K562 (cell line): Measurements from ENCODE around the gene HSF2BP. TPM values are rescaled to one million over a fixed set of nuclear protein-coding genes. Genes with fewer than 3 reads are reported as not detected.
"Not testable (repeated sequence)": the region's sequence is repeated elsewhere in the genome, so short reads cannot be mapped to it uniquely, and the experiment has no call there.

Experiments used
- ATAC-seq: fragments of 200-7000 bp; cut with Tn5 transposase; 3 replicates; pipeline ENCODE4 v1.9.1; 2020; ENCODE audit warnings: moderate library complexity
- BruUV-seq: library from RNA; stranded (reverse); fragments of 400-500 nt; replicated peaks from 2 replicates; lab custom pipeline; 2021; lab: Mats Ljungman, UMichigan
- CTCF ChIA-PET: fragments of 300-600 bp; formaldehyde crosslinking; extraction: SDS; loops from one replicate; lab custom pipeline; 2021; ENCODE audit warnings: low intra/inter-chr PET ratio; lab: Yijun Ruan, JAX
- POLR2A ChIA-PET: fragments of 300-600, 350-650 bp; sonication (Branson Sonifier 250); formaldehyde crosslinking; extraction: SDS; loops from one replicate; lab custom pipeline; 2021; ENCODE audit warnings: antibody characterized with exemption, inconsistent platforms; lab: Yijun Ruan, JAX
- DNase-seq, 4 experiments: peaks; one replicate each; pipeline versions ENCODE4 v3.0.0 to v3.0.0-alpha.2; 2011 to 2018; ENCODE audit warnings: low spot score in 3 of 4, mixed read lengths in 3 of 4; ENCODE audit errors: extremely low read depth in 1 of 4
- FAIRE-seq: peaks from 2 replicates; lab custom pipeline; 2011; peaks lifted over from hg19 to GRCh38; lab: Jason Lieb, UNC
- H2AFZ ChIP-seq: 2 replicates; pipeline ENCODE4 v1.6.0; 2011; ENCODE audit warnings: low read depth, low read length, control low read depth, inconsistent platforms
- H3K27ac ChIP-seq: fragments of 200-600 bp; 3 replicates; pipeline ENCODE4 v1.8.0; 2011; ENCODE audit warnings: low read depth, mild to moderate bottlenecking, control low read depth, inconsistent platforms, low read length, moderate library complexity, mixed read lengths; ENCODE audit errors: extremely low read depth
- H3K27me3 ChIP-seq, 2 experiments: fragments of 300-600 bp in 1 of 2; 2 replicates in 1 of 2; 3 replicates in 1 of 2; pipeline versions ENCODE4 v1.6.0 to v1.8.0; 2011; ENCODE audit warnings: inconsistent platforms in 2 of 2, low read length in 2 of 2, mild to moderate bottlenecking in 1 of 2, mixed read lengths in 1 of 2, moderate library complexity in 1 of 2; ENCODE audit not compliant: control insufficient read depth in 2 of 2, insufficient read depth in 2 of 2
- H3K36me3 ChIP-seq: fragments of 300-600 bp; 3 replicates; pipeline ENCODE4 v1.8.0; 2011; ENCODE audit warnings: mild to moderate bottlenecking, low read length, inconsistent platforms; ENCODE audit not compliant: control insufficient read depth, insufficient read depth
- H3K4me1 ChIP-seq, 2 experiments: fragments of 200-600 bp in 1 of 2; replicated peaks in 1 of 2; 2 replicates in 1 of 2; 3 replicates in 1 of 2; pipeline versions ENCODE4 v1.5.1 to v1.8.0; 2011; ENCODE audit warnings: inconsistent platforms in 2 of 2, low read length in 2 of 2, mild to moderate bottlenecking in 1 of 2, mixed read lengths in 1 of 2, moderate library complexity in 1 of 2; ENCODE audit not compliant: control insufficient read depth in 2 of 2, insufficient read depth in 2 of 2
- H3K4me2 ChIP-seq: 2 replicates; pipeline ENCODE4 v1.6.1; 2011; ENCODE audit warnings: low read length, control low read depth, inconsistent platforms, mixed read lengths; ENCODE audit not compliant: insufficient read depth
- H3K4me3 ChIP-seq: fragments of 200-600 bp; sonication (generic), shearing (Covaris generic); 2 replicates; pipeline ENCODE4 v1.5.1; 2016; ENCODE audit warnings: control low read depth, inconsistent platforms
- H3K79me2 ChIP-seq: fragments of 200-600 bp; 3 replicates; pipeline ENCODE4 v1.8.0; 2011; ENCODE audit warnings: low read length, inconsistent platforms; ENCODE audit not compliant: control insufficient read depth, insufficient read depth
- H3K9ac ChIP-seq, 2 experiments: 2 replicates each; pipeline versions ENCODE4 v1.6.0 to v1.6.1; 2011; ENCODE audit warnings: low read depth in 2 of 2, low read length in 2 of 2, control low read depth in 1 of 2, inconsistent platforms in 1 of 2, mild to moderate bottlenecking in 1 of 2, mixed read lengths in 1 of 2; ENCODE audit not compliant: insufficient read depth in 1 of 2
- H3K9me1 ChIP-seq: one replicate; pipeline ENCODE4 v1.6.0; 2011; ENCODE audit warnings: inconsistent platforms, mild to moderate bottlenecking, low read length, moderate library complexity; ENCODE audit not compliant: control insufficient read depth, insufficient read depth
- H3K9me3 ChIP-seq: replicated peaks from 2 replicates; pipeline ENCODE4 v1.5.1; 2011; ENCODE audit warnings: low read depth, low read length, inconsistent platforms; ENCODE audit not compliant: control insufficient read depth, insufficient read depth
- H4K20me1 ChIP-seq: replicated peaks from 2 replicates; pipeline ENCODE4 v1.6.1; 2011; ENCODE audit warnings: low read length, inconsistent platforms, mixed read lengths; ENCODE audit not compliant: control insufficient read depth, insufficient read depth
- CREB1 ChIP-seq, 2 experiments: sonication (generic) in 1 of 2; formaldehyde crosslinking in 1 of 2; IDR thresholded peaks; 2 replicates each; pipeline versions ENCODE4 v1.6.1 to v1.8.0; 2012 to 2022; ENCODE audit warnings: inconsistent platforms in 1 of 2, mild to moderate bottlenecking in 1 of 2, missing genetic modification reagents in 1 of 2, moderate library complexity in 1 of 2
- HMGXB4 ChIP-seq: sonication (generic); formaldehyde crosslinking; IDR thresholded peaks from 2 replicates; pipeline ENCODE4 v1.8.1; 2023; ENCODE audit warnings: mild to moderate bottlenecking, missing genetic modification reagents
- IRF1 ChIP-seq: sonication (generic); formaldehyde crosslinking; IDR thresholded peaks from 2 replicates; pipeline ENCODE4 v1.8.0; 2022; ENCODE audit warnings: missing genetic modification reagents, mild to moderate bottlenecking, borderline replicate concordance
- KDM1A ChIP-seq, 2 experiments: fragments of 450-650 bp; IDR thresholded peaks; 2 replicates each; pipeline ENCODE4 v1.6.1; 2016; ENCODE audit warnings: mild to moderate bottlenecking in 2 of 2
- MTA2 ChIP-seq: fragments of 450-650 bp; IDR thresholded peaks from 2 replicates; pipeline ENCODE4 v1.6.1; 2016; ENCODE audit warnings: low read depth
- POU5F1 ChIP-seq: fragments of 150-350 bp; IDR thresholded peaks from 2 replicates; pipeline ENCODE4 v1.6.1; 2014; ENCODE audit warnings: borderline replicate concordance, low read length, low read depth, mild to moderate bottlenecking; ENCODE audit not compliant: partially characterized antibody
- ZNF444 ChIP-seq: fragments of 250-450 bp; sonication (Bioruptor Pico); IDR thresholded peaks from 2 replicates; pipeline ENCODE4 v1.4.0; 2020; ENCODE audit warnings: mild to moderate bottlenecking, moderate library complexity
- ZNF584 ChIP-seq: fragments of 200-800 bp; sonication (Bioruptor generic); IDR thresholded peaks from 2 replicates; pipeline ENCODE4 v1.6.1; 2016; ENCODE audit warnings: low read depth, mild to moderate bottlenecking, missing genetic modification characterization, missing compliant biosample characterization
- WGBS: fragments of 100-300 bp; shearing (Covaris generic); methylation state at CpG from one replicate; pipeline ENCODE4 v1.1.6; 2016; ENCODE audit warnings: low coverage, mixed read lengths; ENCODE audit not compliant: insufficient coverage; ENCODE audit errors: missing lambda C conversion rate; 5-methylcytosine and 5-hydroxymethylcytosine counted together
- in situ Hi-C: fragments of 300-500 bp; cut with MboI; formaldehyde crosslinking; loops from 4 replicates; pipeline ENCODE4 v1.15.0; 2018; ENCODE audit warnings: inconsistent platforms, mixed read lengths
- intact Hi-C: fragments of 100-400 bp; cut with micrococcal nuclease; formaldehyde crosslinking; loops from 2 replicates; pipeline ENCODE4 v1.14.2; 2022
- polyA plus RNA-seq, 8 experiments: library from polyadenylated mRNA; depleted of rRNA in 4 of 8; stranded (reverse) in 5 of 8; unstranded in 3 of 8; fragments of >200 nt; fragmentation: Nextera tagmentation in 2 of 8; fragmentation: Illumina TruSeq in 1 of 8; extraction: Ambion mirVana in 2 of 8; extraction: Trizol in 1 of 8; gene quantifications; 2 replicates each; pipeline versions ENCODE4 v1.2.1 to v1.2.3, GENCODE V29; 2011 to 2014; ENCODE audit warnings: inconsistent platforms in 1 of 8, missing spikeins in 1 of 8
- total RNA-seq, 7 experiments: library from RNA; depleted of rRNA in 6 of 7; stranded (reverse); fragments of >200 nt in 6 of 7; fragmentation: Illumina TruSeq in 2 of 7; extraction: Trizol in 2 of 7; gene quantifications; 2 replicates each; pipeline versions ENCODE4 v1.2.1 to v1.2.3, GENCODE V29; 2011 to 2021; ENCODE audit warnings: low replicate concordance in 1 of 7
- TF ChIP-seq, protein P1 (sequence below): sonication (generic); formaldehyde crosslinking; IDR thresholded peaks from 2 replicates; pipeline ENCODE4 v1.8.0; 2022; ENCODE audit warnings: mild to moderate bottlenecking, missing genetic modification reagents

The HSF2BP gene
- total and polyA plus RNA-seq, 9 of the 15 experiments (the other 6 are each of a cell fraction or from before 2014, with no cell fraction given) = 0.04 to 0.57 (median 0.20) TPM; not detected in 2

DNA sequence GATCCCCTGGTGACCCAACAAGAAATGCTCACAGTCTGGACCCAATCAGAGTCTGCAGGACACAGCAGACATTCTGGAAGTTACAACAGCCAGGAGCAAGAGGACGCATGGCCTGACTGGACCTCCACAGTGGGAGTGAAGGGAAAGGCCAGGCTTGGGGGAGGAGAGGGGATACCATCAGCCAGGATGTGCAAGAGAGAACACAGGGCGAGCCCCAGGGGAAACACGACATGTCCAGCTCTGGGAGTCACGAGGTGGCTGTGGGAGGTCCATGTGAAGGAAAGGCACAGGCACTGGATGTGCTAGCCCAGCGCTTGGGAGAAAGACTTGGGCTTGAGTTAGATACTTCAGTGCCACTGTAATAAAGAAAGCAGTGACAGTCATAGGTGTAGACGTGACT is 87.3 kb downstream of the HSF2BP start:
- Histone ChIP-seq H3K4me3 (no peak overlapping the region), H4K20me1 (peaks cover 10% of the 10 kb centered on the region; the same call in 1 of the 2 replicates), H3K79me2 (no peaks in the 10 kb centered on the region), H3K9me1 (no peaks in the 10 kb centered on the region), H2AFZ (no peak overlapping the region), H3K4me1 (peaks cover 0 to 4% of the 10 kb centered on the region in 2 experiments; a peak in 1 of 5 replicates), H3K27ac (no peak overlapping the region), H3K9me3 (no peaks in the 10 kb centered on the region), H3K27me3 (peaks cover 36 to 39% of the 10 kb centered on the region in 2 experiments; a peak in 4 of 5 replicates), H3K9ac (no peak overlapping the region), H3K36me3 (no peaks in the 10 kb centered on the region), H3K4me2 (no peak overlapping the region)
- intact Hi-C loops = no loop called here
- 0% methylated on average over 6 of the region's 6 CpGs for WGBS
- FAIRE-seq = no peak
- TF ChIP-seq IRF1 (CRISPR knock-in tag) (no peak), ZNF584 (no peak), KDM1A (IDR thresholded peaks at IDR 0.05) (no peak), ZNF444 (CRISPR knock-in tag) (no peak), CREB1 (IDR thresholded peaks at IDR 0.05) (no peak), CREB1 (CRISPR knock-in tag; IDR thresholded peaks at IDR 0.05) (no peak), HMGXB4 (no peak), POU5F1 (no peak), MTA2 (no peak)
- TF ChIP-seq, protein P1, sequence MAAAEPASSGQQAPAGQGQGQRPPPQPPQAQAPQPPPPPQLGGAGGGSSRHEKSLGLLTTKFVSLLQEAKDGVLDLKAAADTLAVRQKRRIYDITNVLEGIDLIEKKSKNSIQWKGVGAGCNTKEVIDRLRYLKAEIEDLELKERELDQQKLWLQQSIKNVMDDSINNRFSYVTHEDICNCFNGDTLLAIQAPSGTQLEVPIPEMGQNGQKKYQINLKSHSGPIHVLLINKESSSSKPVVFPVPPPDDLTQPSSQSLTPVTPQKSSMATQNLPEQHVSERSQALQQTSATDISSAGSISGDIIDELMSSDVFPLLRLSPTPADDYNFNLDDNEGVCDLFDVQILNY (CRISPR knock-in tag) = no peak
- ATAC-seq = no peak
- ChIA-PET POLR2A (interaction anchor here (1.0 kb wide), 1 partner anchor 19 kb away, joined by 3 read pairs; no protein-coding TSS in a partner anchor), CTCF (no interaction called here)
- in situ Hi-C loops = no loop called here
- no TSS peak for BruUV-seq
- no peak for DNase-seq

DNA sequence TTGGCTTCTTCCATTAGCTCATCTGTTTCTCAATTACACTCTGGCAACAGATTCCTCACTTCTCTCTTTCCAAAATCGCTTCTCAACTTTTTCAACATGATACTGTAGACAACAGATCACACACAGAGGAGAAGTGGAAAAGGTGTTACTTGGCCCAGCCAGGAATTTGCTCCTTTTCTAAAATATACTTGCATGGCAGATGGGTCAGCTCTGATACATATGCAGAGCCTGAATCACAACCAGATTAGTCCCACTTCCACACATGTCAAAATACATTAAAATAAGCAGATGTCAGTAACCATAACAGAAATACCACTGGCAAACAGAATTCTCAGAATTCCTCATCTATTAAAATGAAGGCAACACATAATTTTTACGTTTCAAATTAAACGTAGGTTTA is 89.1 kb downstream of the HSF2BP start:
- intact Hi-C loops, H3K36me3 ChIP-seq, H3K9me1 ChIP-seq, FAIRE-seq, H3K4me3 ChIP-seq, H3K27ac ChIP-seq, H3K79me2 ChIP-seq, BruUV-seq, H2AFZ ChIP-seq, H3K4me2 ChIP-seq, in situ Hi-C loops, POLR2A ChIA-PET, H4K20me1 ChIP-seq, H3K4me1 ChIP-seq, H3K9me3 ChIP-seq, ATAC-seq, CTCF ChIA-PET, H3K9ac ChIP-seq, DNase-seq: not testable (repeated sequence)
- peaks cover 30 to 33% of the 10 kb centered on the region in 2 experiments; a peak in 4 of 5 replicates for H3K27me3 ChIP-seq
- WGBS = no CpG with 5 or more reads among the region's 3 CpGs
